ENCODE data around the gene ACOT11.

DNA sequence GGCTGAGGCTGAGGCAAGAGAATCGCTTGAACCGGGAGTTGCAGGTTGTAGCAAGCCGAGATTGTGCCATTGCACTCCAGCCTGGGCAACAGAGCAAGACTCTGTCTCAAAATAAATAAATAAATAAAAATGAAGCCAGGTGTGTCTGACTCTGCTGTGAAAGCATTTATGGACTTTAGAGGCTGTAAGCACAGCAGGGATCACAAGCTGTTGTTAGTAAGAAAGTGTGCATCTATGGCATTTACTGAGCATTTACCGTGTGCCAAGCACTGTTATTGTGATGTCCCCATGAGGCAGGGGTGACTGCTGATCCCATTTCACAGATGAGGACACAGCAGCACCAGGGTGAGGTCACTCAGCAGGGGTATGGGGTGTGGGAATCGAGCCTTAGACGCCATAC, 55.2 kb downstream of the ACOT11 start:
- no peak for TF ChIP-seq CTCF (IDR thresholded peaks at IDR 0.05)
- no peak for TF ChIP-seq EP300 (IDR thresholded peaks at IDR 0.05)
- no peak for TF ChIP-seq POLR2A (IDR thresholded peaks at IDR 0.05)

Data from sigmoid colon (tissue), 4 donors.